ENCODE measurements around the gene EXOC2.

The EXOC2 gene

DNA sequence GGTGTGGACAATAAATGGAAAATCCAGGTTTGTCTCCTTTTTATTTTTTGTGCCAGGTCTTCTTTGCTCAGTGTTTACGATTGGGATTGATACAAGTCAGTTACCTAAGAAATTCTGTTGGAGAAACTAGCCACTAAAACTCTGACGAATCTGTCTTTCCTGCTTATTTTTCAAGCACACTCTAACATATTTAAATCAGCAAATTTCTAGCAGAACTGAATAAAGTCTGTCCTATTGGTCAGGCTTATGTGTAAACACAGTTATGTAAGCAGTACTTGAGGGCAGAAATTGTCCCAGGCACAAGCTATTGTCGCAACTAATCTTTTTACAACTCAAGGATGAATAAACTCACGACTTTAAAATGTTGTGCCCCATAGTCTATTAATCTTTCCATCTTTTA, 12.1 kb upstream of the EXOC2 start:
- Histone ChIP-seq H3K4me3 (ENCODE audit: low read depth, low read length) (no peak overlapping the region), H2AFZ (no peak overlapping the region), H3K9ac (no peak overlapping the region), H3K27ac (no peak overlapping the region), H3K4me1 (no peaks in the 10 kb centered on the region), H3K4me2 (ENCODE audit: low read length) (no peak overlapping the region), H3K27me3 (ENCODE audit: control insufficient read depth, insufficient read depth, low read length) (no peaks in the 10 kb centered on the region), H3K79me2 (no peaks in the 10 kb centered on the region), H3K36me3 (ENCODE audit: control insufficient read depth, insufficient read depth, low read length) (no peaks in the 10 kb centered on the region), H3K9me3 (ENCODE audit: control insufficient read depth, low read length) (no peaks in the 10 kb centered on the region)
- TF ChIP-seq, protein P1, sequence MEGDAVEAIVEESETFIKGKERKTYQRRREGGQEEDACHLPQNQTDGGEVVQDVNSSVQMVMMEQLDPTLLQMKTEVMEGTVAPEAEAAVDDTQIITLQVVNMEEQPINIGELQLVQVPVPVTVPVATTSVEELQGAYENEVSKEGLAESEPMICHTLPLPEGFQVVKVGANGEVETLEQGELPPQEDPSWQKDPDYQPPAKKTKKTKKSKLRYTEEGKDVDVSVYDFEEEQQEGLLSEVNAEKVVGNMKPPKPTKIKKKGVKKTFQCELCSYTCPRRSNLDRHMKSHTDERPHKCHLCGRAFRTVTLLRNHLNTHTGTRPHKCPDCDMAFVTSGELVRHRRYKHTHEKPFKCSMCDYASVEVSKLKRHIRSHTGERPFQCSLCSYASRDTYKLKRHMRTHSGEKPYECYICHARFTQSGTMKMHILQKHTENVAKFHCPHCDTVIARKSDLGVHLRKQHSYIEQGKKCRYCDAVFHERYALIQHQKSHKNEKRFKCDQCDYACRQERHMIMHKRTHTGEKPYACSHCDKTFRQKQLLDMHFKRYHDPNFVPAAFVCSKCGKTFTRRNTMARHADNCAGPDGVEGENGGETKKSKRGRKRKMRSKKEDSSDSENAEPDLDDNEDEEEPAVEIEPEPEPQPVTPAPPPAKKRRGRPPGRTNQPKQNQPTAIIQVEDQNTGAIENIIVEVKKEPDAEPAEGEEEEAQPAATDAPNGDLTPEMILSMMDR (IDR thresholded peaks at IDR 0.05): no peak

DNA sequence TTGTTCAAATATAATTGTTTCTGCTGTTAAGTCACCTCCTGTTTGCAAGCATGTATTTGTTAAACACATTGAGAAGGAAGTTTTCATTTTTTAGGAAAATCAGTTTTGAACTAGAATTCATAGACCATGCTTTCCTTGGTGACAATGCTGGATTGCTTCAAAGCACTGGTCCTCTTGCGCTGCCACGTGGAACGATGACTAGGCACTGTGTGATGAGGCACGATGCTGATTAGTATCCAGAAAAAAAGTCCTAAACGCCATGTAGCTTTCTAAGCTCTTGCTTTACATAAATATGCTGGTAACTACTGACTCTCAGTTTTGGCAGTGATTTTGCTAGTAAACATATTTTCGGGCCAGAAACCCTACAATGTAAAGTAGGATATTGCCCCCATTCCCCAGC, 11.1 kb upstream of the EXOC2 start:
- no peaks in the 10 kb centered on the region for H3K4me1 ChIP-seq
- no peak overlapping the region for H3K9ac ChIP-seq
- H3K9me3 ChIP-seq (ENCODE audit: control insufficient read depth, low read length): no peaks in the 10 kb centered on the region
- TF ChIP-seq, protein P1 (IDR thresholded peaks at IDR 0.05): no peak
- no peaks in the 10 kb centered on the region for H3K79me2 ChIP-seq
- H2AFZ ChIP-seq: no peak overlapping the region
- no peak overlapping the region for H3K4me2 ChIP-seq (ENCODE audit: low read length)
- H3K4me3 ChIP-seq (ENCODE audit: low read depth, low read length): no peak overlapping the region
- H3K27ac ChIP-seq: no peak overlapping the region
- H3K36me3 ChIP-seq (ENCODE audit: control insufficient read depth, insufficient read depth, low read length): no peaks in the 10 kb centered on the region
- no peaks in the 10 kb centered on the region for H3K27me3 ChIP-seq (ENCODE audit: control insufficient read depth, insufficient read depth, low read length)

DNA sequence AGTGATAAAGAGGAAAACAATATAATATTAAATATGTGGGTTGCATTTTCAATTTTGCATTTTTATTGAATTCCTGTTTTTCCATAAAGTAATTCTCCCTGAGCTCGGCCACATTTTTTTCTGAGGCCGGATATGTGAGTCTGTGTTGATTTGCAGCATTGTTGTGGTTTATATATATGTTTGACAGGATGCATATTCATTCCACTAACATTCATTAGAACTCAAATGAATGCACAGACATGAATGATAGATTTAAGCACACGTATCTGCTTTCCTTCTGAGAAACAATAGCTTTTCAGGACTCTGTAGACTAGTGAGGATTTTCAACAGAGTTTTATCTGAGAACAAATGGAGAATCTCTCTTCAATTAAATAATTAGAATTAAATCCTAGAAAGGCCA, 10.6 kb upstream of the EXOC2 start:
- H2AFZ ChIP-seq: no peak overlapping the region
- TF ChIP-seq, protein P1 (IDR thresholded peaks at IDR 0.05): no peak
- H3K9ac ChIP-seq: no peak overlapping the region
- no peaks in the 10 kb centered on the region for H3K9me3 ChIP-seq (ENCODE audit: control insufficient read depth, low read length)
- H3K27ac ChIP-seq: no peak overlapping the region
- no peak overlapping the region for H3K4me3 ChIP-seq (ENCODE audit: low read depth, low read length)
- H3K4me2 ChIP-seq (ENCODE audit: low read length): no peak overlapping the region
- H3K36me3 ChIP-seq (ENCODE audit: control insufficient read depth, insufficient read depth, low read length): no peaks in the 10 kb centered on the region
- H3K79me2 ChIP-seq: no peaks in the 10 kb centered on the region
- H3K27me3 ChIP-seq (ENCODE audit: control insufficient read depth, insufficient read depth, low read length): no peaks in the 10 kb centered on the region
- H3K4me1 ChIP-seq: no peaks in the 10 kb centered on the region

DNA sequence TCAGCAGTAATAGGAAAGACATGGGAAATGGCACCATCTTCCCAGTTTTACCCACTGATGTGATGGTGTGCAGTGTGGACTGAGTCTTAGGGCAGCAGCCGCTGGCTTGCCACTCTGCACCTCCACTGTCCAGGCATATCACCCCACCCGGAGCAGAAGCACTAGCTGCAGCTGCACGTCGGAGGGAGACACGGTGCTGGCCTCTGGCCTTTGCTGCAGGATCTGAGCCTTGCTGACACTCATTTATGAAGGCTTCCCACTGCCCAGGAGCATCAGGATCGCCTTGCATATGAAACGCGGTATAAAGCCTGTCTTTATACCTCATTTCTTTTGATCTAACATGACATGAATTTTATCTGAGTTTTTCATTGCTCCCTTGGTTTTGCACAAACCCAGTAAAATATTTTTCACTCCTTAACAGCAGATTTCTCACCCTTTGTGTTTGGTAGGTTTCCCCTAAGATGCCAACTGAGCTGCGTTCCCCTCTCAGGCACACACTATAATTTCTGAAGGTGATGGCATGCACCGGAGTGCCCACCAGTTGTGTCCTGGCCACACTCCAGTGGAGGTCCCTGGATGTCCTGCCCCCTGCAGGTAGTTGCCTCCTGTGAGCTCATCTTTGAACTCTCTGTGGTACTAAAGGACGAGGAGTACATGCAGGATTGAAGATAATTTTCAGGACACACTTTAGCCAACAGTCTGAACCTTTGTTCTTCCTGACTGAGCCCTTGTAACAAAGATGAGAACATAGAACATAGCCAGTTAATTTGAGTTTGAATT, 9.0 kb upstream of the EXOC2 start:
- Histone ChIP-seq H3K4me2 (ENCODE audit: low read length) (no peak overlapping the region), H3K36me3 (ENCODE audit: control insufficient read depth, insufficient read depth, low read length) (no peaks in the 10 kb centered on the region)
- TF ChIP-seq, protein P1 (IDR thresholded peaks at IDR 0.05): no peak

DNA sequence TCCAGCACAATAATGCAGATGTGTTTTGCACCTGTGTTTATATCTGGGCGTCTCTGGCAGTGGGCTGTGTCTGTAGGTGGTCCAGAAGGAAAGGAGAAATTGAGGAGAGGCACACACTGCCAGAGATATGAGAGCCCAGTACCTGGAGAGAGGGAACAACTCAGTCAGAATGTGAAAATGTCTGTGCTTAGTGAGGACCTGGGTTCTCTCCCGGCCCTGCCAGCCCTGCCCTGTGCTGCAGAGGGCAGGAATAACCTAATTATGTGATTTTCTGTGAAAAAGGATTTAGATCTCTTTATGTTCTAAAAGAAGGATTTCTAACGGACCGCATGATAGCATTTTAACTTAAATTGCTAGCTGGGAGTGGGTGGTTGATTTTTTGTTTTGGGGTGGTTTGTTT, 8.3 kb upstream of the EXOC2 start:
- no peaks in the 10 kb centered on the region for H3K36me3 ChIP-seq (ENCODE audit: control insufficient read depth, insufficient read depth, low read length)
- no peak overlapping the region for H2AFZ ChIP-seq
- no peak overlapping the region for H3K4me2 ChIP-seq (ENCODE audit: low read length)
- H3K4me1 ChIP-seq: no peaks in the 10 kb centered on the region
- TF ChIP-seq, protein P1 (IDR thresholded peaks at IDR 0.05): no peak
- H3K9ac ChIP-seq: no peak overlapping the region
- no peaks in the 10 kb centered on the region for H3K9me3 ChIP-seq (ENCODE audit: control insufficient read depth, low read length)
- H3K79me2 ChIP-seq: no peaks in the 10 kb centered on the region
- no peak overlapping the region for H3K27ac ChIP-seq
- H3K27me3 ChIP-seq (ENCODE audit: control insufficient read depth, insufficient read depth, low read length): no peaks in the 10 kb centered on the region
- no peak overlapping the region for H3K4me3 ChIP-seq (ENCODE audit: low read depth, low read length)

More for the DNA sequence above, 9.0 kb upstream of the EXOC2 start:
- no peaks in the 10 kb centered on the region for H3K79me2 ChIP-seq
- no peaks in the 10 kb centered on the region for H3K9me3 ChIP-seq (ENCODE audit: control insufficient read depth, low read length)
- no peaks in the 10 kb centered on the region for H3K4me1 ChIP-seq
- no peak overlapping the region for H3K27ac ChIP-seq
- no peak overlapping the region for H3K4me3 ChIP-seq (ENCODE audit: low read depth, low read length)
- H3K27me3 ChIP-seq (ENCODE audit: control insufficient read depth, insufficient read depth, low read length): no peaks in the 10 kb centered on the region
- H2AFZ ChIP-seq: no peak overlapping the region
- no peak overlapping the region for H3K9ac ChIP-seq

Measured in parathyroid adenoma (tissue), 2 donors.